ENCODE data around the gene ADAMTS20. TPM values are rescaled to one million over a fixed set of nuclear protein-coding genes. Genes with fewer than 3 reads are reported as not detected.

The ADAMTS20 gene
- total RNA-seq, 2 donors from 2014 or later, result not detected

GRCh38 chr12:43307126-43307525 lies 244.9 kb downstream of the ADAMTS20 start:
- intact Hi-C loops (cut with DNase I), result no loop called here
- DNase-seq, result no peak
- no peaks in the 10 kb centered on the region for H3K4me1 ChIP-seq
- H3K27ac ChIP-seq, result no peak overlapping the region
- H3K9me3 ChIP-seq, result no peaks in the 10 kb centered on the region
- TF ChIP-seq, protein P1, sequence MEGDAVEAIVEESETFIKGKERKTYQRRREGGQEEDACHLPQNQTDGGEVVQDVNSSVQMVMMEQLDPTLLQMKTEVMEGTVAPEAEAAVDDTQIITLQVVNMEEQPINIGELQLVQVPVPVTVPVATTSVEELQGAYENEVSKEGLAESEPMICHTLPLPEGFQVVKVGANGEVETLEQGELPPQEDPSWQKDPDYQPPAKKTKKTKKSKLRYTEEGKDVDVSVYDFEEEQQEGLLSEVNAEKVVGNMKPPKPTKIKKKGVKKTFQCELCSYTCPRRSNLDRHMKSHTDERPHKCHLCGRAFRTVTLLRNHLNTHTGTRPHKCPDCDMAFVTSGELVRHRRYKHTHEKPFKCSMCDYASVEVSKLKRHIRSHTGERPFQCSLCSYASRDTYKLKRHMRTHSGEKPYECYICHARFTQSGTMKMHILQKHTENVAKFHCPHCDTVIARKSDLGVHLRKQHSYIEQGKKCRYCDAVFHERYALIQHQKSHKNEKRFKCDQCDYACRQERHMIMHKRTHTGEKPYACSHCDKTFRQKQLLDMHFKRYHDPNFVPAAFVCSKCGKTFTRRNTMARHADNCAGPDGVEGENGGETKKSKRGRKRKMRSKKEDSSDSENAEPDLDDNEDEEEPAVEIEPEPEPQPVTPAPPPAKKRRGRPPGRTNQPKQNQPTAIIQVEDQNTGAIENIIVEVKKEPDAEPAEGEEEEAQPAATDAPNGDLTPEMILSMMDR (IDR thresholded peaks at IDR 0.05), result no peak
- no peak overlapping the region for H3K9ac ChIP-seq (ENCODE audit: low read depth in 2 of 2, low read length in 2 of 2)
- no peaks in the 10 kb centered on the region for H3K36me3 ChIP-seq
- no peak overlapping the region for H3K4me3 ChIP-seq
- H3K27me3 ChIP-seq, result no peaks in the 10 kb centered on the region

DNA sequence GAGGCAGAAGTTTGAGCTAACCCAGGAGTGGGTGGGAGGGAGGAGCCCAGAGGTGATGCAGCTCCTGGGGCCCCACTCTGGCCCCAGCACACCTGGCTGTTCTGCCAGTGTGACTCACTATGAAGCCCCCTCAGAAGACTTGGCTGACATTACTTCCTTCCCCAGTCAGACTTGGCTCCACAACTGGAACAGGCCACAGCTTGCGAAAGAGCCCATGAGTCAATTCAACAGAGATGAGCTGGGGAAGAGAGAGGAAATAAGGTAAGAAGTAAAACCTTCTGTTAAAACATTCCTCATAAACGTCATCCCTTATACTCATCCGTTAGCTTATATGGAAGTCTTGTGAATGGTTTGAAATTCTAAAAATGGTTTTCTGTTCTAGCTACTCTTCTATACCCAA lies 245.9 kb downstream of the ADAMTS20 start:
- Histone ChIP-seq H3K36me3 (no peaks in the 10 kb centered on the region), H3K9me3 (no peaks in the 10 kb centered on the region), H3K4me1 (no peaks in the 10 kb centered on the region), H3K27me3 (no peaks in the 10 kb centered on the region), H3K27ac (no peak overlapping the region), H3K9ac (ENCODE audit: low read depth in 2 of 2, low read length in 2 of 2) (no peak overlapping the region), H3K4me3 (no peak overlapping the region)
- intact Hi-C loops (cut with DNase I), result no loop called here
- TF ChIP-seq, protein P1 (IDR thresholded peaks at IDR 0.05), result no peak
- DNase-seq, result no peak

DNA sequence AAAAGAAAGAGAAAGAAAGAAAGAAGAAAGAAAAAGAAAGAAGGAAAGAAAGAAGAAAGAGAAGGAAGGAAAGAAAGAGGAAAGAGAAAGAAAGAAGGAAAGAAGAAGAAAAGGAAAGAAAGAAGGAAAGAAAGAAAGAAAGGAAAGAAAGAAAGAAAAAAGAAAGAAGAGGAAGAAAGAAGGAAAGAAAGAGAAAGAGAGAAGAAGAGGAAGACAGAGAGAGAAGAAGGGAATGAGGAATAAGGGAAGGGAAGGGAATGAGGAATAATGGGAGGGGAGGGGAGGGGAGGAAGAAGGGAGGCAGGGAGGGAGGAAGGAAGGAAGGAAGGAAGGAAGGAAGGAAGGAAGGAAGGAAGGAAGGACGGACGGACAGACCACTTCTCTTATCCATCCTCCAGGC lies 246.9 kb downstream of the ADAMTS20 start:
- no peaks in the 10 kb centered on the region for H3K9me3 ChIP-seq
- no peaks in the 10 kb centered on the region for H3K4me1 ChIP-seq
- H3K9ac ChIP-seq (ENCODE audit: low read depth in 2 of 2, low read length in 2 of 2), result no peak overlapping the region
- no peak overlapping the region for H3K27ac ChIP-seq
- intact Hi-C loops (cut with DNase I), result no loop called here
- no peak overlapping the region for H3K4me3 ChIP-seq
- TF ChIP-seq, protein P1 (IDR thresholded peaks at IDR 0.05), result no peak
- no peak for DNase-seq
- H3K27me3 ChIP-seq, result no peaks in the 10 kb centered on the region
- no peaks in the 10 kb centered on the region for H3K36me3 ChIP-seq

Other genes with a start within 250 kb of the ADAMTS20 start
- 10 to 100 TPM; 10.3 to 12.9 TPM for gene PUS7L, start 206.6 kb upstream of the ADAMTS20 start, total RNA-seq
- gene IRAK4, start 206.7 kb upstream of the ADAMTS20 start, total RNA-seq, result 10 to 100 TPM; 17.3 to 18.6 TPM